Tibial nerve (tissue), 3 donors: Measurements from ENCODE around the gene PDSS2.
"Not testable (repeated sequence)": the region's sequence is repeated elsewhere in the genome, so short reads cannot be mapped to it uniquely, and the experiment has no call there.

Experiments used
- CTCF ChIP-seq, 5 experiments: fragments of 200-600 bp in 3 of 5; fragments of 450-650 bp in 2 of 5; sonication (generic) in 3 of 5; IDR thresholded peaks; one replicate each; pipeline ENCODE4 v1.5.1; 2016 to 2019; ENCODE audit warnings: antibody characterized with exemption in 5 of 5, mild to moderate bottlenecking in 3 of 5, moderate library complexity in 2 of 5
- POLR2A ChIP-seq, 2 donors: fragments of 450-650 bp; IDR thresholded peaks; one replicate each; pipeline ENCODE4 v1.6.1; 2017; ENCODE audit warnings: antibody characterized with exemption in 2 of 2, mild to moderate bottlenecking in 2 of 2, moderate library complexity in 2 of 2

GRCh38 chr6:107136324-107136723 lies 323.0 kb downstream of the PDSS2 start:
- not testable (repeated sequence) for TF ChIP-seq CTCF, POLR2A (IDR thresholded peaks at IDR 0.05)
